NCI-H69 (cell line): ENCODE measurements around the gene ARMC10.
"Not testable (repeated sequence)": the region's sequence is repeated elsewhere in the genome, so short reads cannot be mapped to it uniquely, and the experiment has no call there.

Experiments used
- DNase-seq: peaks from one replicate; lab custom pipeline; 2025; lab: John Stamatoyannopoulos, UW

Gene ARMC10

DNA sequence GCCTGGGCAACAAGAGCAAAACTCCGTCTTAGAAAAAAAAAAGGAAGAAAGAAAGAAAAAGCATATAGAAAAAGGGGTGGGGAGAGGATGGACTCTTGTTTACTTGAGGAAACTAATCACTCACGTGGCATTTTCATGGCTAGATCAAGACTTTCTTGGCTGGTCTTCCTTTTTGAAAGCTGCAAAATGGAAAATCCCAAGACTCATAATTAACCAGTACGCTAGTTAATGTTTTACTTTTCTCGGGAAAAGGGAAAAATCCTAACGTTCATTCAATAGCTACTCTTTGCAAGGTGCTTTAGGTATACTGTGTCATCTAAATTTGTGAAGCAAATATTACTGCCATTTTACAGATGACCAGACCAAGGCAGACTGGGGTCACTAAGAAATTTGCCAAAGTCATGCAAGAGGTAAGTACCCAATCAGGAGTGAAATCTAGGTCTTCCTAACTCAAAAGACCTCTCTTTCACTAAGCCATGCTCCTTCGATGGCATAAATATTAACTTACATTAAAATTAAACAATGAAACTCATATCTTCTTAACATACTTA is 49.6 kb downstream of the ARMC10 start:
- no peak for DNase-seq

DNA sequence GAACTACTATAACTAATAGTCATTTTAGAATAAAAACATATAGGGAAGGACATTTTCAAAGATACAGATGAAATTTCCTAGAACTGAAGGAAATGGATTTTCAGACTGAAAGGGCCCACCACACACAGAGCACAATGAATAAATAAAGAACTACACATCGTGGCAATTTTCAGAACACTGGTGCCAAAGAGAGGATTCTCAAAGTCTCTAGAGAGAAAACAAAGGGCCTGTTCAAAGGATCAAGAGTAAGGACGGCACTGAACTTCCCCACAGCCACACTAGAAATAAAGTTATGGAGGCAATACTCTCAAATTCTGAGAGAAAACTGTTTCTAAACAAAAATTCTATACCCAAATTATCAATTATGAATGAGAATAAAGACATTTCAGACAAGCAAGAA is 52.1 kb downstream of the ARMC10 start:
- DNase-seq: no peak

- no peak for DNase-seq
These were observed 55.0 kb downstream of the ARMC10 start for GRCh38 chr7:103129702-103130549.

- no peak for DNase-seq
These were observed 56.1 kb downstream of the ARMC10 start for GRCh38 chr7:103130901-103131624.

DNA sequence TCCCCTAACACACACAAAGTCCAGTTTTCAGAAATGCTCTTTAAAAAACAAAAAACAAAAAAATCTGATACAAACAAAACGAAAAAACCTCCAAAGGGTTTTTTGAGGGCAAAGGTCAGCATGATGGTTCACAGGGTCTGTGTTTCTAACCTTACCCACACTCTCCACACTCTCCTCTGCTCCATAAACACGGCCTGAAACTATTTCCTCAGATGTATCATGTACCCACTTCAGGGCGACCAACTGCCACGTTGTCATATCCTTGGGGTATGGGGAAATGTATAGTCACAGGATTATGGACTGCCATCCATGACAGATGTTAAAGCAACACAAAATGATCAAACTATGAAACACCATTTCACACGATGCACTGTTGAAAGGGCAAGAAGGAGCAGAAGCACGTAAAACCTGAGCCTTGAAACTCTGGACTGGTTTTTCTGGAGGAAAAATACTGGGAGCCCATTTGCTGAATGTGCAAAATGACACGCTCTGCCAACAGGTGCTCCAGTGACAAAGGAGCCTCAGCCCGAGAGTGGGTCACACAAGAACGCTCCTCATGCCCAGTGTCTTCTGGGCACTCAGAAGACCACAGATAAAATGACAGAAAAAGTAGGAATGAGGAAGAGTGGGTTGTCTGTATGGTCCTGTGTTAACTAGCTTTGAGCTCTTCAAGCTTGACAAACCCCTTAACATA is 58.2 kb downstream of the ARMC10 start:
- DNase-seq: no peak

DNA sequence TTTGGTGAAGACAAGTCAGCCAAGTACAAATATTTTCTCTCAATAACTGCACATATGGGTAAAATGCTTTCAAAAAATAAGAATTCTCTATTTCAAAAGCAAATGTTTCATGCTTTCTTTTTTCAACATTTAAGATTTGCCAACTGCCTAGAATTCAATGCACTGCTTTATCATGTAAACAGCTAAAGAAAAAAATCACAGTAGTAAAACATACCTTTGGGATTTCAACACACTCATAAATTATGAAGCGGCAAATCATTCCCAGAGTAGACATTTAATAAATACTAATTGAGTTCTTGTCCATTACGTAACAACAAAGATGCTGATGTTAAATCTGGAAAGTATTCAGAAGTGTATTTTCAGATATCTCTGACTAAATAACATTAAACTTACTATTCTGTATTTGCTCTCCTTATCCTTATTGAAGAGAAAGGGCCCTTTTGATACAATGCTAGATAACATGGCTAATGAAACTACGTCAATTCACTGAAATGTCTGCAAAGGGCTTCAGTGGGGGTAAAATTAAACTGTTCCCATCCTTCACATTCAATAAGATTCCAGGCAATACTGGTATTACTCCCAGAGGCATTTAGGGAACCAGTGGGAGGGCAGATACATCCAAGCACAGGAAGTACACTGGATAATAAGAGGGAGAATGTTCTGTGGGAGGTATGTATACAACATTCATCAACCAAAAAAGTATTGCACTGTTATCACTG is 60.1 kb downstream of the ARMC10 start:
- DNase-seq: peak; percentile 42

DNA sequence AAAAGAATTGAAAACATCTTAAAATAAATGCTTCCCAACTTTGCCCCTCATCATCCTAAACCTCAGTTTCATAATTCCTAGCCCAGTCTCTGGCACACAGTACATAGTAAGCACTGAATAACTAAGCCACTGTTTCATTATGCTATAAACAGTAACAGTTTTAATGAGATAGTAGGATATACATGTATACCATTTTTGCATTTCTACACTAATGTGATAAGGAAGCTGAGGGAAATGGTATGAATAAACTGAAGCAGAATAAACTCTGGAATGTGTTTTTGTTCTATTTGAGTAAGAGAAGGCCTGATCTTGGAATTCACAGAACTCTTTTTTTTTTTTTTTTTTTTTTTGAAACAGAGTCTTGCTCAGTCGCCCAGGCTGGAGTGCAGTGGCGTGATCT is 65.1 kb downstream of the ARMC10 start:
- DNase-seq: no peak

GRCh38 chr7:103140685-103141084 is 65.7 kb downstream of the ARMC10 start:
- no peak for DNase-seq

- DNase-seq: no peak
These were observed 66.9 kb downstream of the ARMC10 start for GRCh38 chr7:103141753-103142404.

DNA sequence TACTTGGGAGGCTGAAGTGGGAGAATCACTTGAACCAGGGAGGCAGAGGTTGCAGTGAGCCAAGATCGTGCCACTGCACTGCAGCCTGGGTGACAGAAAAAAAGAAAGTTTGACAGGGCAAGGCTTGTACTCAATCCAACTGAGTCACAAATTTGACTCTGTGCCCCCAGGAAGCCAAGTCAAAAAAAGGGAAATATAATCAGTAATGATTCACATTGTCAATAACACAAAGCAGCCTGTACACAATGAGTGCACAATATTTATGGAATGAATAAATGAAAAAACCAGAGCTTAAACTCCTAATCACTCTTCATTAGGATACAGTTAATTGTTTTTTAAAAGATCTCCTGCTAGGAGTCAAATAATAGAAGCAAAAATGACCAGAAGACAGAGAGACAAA is 67.6 kb downstream of the ARMC10 start:
- no peak for DNase-seq

GRCh38 chr7:103143868-103144267 is 68.9 kb downstream of the ARMC10 start:
- peak; percentile 28 for DNase-seq

- DNase-seq: not testable (repeated sequence)
These were observed 69.8 kb downstream of the ARMC10 start for GRCh38 chr7:103144754-103145153.

DNA sequence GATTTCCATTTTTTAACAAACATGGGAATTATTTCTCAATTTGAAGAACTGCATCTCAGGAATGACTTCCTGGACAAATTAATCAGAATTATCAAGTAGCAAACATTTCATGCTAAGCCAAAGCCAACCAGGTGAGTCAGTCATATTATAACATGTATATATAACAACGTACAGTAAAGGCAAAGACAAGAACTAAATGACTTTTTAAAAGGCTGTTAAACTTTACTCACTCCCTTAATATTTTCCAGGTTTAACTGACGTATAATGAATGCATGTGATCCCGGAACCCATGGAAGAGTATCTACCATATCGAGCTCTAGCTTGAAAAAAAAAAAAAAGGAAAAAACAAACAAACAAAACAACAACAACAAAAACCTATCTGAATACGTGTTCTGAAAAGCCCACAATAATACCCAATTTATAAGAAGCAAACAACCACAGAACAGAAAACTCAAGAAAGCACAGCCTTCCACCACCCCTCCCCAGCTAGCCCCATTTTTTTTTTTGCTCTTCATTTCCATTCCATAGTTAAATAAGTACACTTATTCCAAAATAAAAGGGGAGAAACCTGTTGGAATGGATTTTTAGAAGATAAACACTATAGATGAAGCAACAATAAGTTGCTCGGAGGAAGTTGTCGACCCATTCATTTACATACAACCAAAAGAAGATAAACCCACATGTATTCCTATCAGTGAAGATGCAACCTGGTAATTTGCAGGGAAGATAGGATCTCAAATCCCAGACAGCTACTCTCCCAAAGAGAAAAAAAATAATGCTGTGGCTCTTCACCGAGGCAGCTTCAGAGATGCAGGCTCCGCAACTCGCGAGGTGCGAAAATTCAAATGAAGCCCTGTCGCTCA is 73.4 kb downstream of the ARMC10 start:
- DNase-seq: peak; percentile 44
